Stimulated activated CD4-positive, alpha-beta T cell treated with anti-CD3 and anti-CD28 coated beads, Interleukin-12 subunit alpha, Interleukin-12 subunit beta, amount 100 ng/mL, for 48 hours (primary cell): ENCODE results near the gene SYT14.
"Not testable (repeated sequence)": the region's sequence is repeated elsewhere in the genome, so short reads cannot be mapped to it uniquely, and the experiment has no call there.

ENCODE experiments used
- DNase-seq, 3 donors: peaks; one replicate each; pipeline ENCODE4 v3.0.0-alpha.2; 2020; ENCODE audit warnings: low read depth in 2 of 3, low spot score in 1 of 3

The SYT14 gene

GRCh38 chr1:209937996-209938959 lies at the start of gene SYT14:
Gene SYT14, plus strand, starts transcription at chr1:209938217. Its CDS starts 48 bp downstream, at chr1:209938265.
- DNase-seq, result no peak

GRCh38 chr1:209888291-209889076 lies 49.5 kb upstream of the SYT14 start:
- not testable (repeated sequence) for DNase-seq

- DNase-seq, result no peak
These were observed 49.0 kb upstream of the SYT14 start for GRCh38 chr1:209889077-209889418.

- no peak for DNase-seq
These were observed 47.2 kb upstream of the SYT14 start for GRCh38 chr1:209890641-209891330.

- DNase-seq, result no peak
These were observed 44.3 kb upstream of the SYT14 start for GRCh38 chr1:209893751-209894150.

GRCh38 chr1:209895709-209896108 lies 42.3 kb upstream of the SYT14 start:
- no peak for DNase-seq

- DNase-seq, result no peak
These were observed 41.7 kb upstream of the SYT14 start for GRCh38 chr1:209896346-209896745.

- DNase-seq, result not testable (repeated sequence)
These were observed 39.7 kb upstream of the SYT14 start for GRCh38 chr1:209898271-209898670.

- DNase-seq, result not testable (repeated sequence)
These were observed 39.2 kb upstream of the SYT14 start for GRCh38 chr1:209898851-209899250.

- DNase-seq, result no peak
These were observed 38.1 kb upstream of the SYT14 start for GRCh38 chr1:209899948-209900347.

- no peak for DNase-seq
These were observed 37.3 kb upstream of the SYT14 start for GRCh38 chr1:209900734-209901133.

- DNase-seq, result no peak
These were observed 36.8 kb upstream of the SYT14 start for GRCh38 chr1:209901211-209901610.

GRCh38 chr1:209904774-209905173 lies 33.2 kb upstream of the SYT14 start:
- not testable (repeated sequence) for DNase-seq

- DNase-seq, result no peak
These were observed 26.3 kb upstream of the SYT14 start for GRCh38 chr1:209911746-209912145.

- no peak for DNase-seq
These were observed 25.7 kb upstream of the SYT14 start for GRCh38 chr1:209912306-209912705.

- not testable (repeated sequence) for DNase-seq
These were observed 18.4 kb upstream of the SYT14 start for GRCh38 chr1:209919637-209920036.

GRCh38 chr1:209920844-209921243 lies 17.2 kb upstream of the SYT14 start:
- no peak for DNase-seq

- DNase-seq, result no peak
These were observed 13.6 kb upstream of the SYT14 start for GRCh38 chr1:209924390-209924789.

GRCh38 chr1:209926045-209926444 lies 12.0 kb upstream of the SYT14 start:
- DNase-seq, result no peak

- no peak for DNase-seq
These were observed 10.6 kb upstream of the SYT14 start for GRCh38 chr1:209927466-209927865.

- no peak for DNase-seq
These were observed 8.3 kb upstream of the SYT14 start for GRCh38 chr1:209929751-209930150.
